Measurements from ENCODE around the gene E2F7. TPM values are rescaled to one million over a fixed set of nuclear protein-coding genes. Genes with fewer than 3 reads are reported as not detected.

The E2F7 gene
- polyA plus RNA-seq, 1 donor from 2014 or later: 0.48 TPM

DNA sequence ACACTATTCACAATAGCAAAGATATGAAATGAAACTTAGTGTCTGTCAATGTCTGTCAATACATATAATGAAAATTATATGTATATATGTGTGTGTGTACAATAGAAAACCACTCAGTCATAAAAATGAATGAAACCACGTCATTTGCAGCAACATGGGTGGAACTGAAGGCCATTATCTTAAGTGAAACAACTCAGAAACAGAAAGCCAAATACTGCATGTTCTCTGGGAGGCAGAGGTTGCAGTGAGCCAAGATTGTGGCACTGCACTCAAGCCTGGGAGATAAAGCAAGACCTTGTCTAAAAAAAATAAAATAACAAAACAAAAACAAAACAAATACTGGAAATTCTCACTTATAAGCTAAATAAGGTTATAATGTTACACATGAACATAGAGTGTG is 16.7 kb upstream of the E2F7 start:
- Histone ChIP-seq H4K20me1 (ENCODE audit: insufficient read depth) (no peaks in the 10 kb centered on the region), H3K36me3 (ENCODE audit: insufficient read depth, low read length) (no peaks in the 10 kb centered on the region), H3F3A (ENCODE audit: insufficient read depth, low read length, poor library complexity, severe bottlenecking) (no peaks in the 10 kb centered on the region), H3K27ac (ENCODE audit: low read length) (no peak overlapping the region), H3K27me3 (ENCODE audit: insufficient read depth, low read depth, low read length) (no peaks in the 10 kb centered on the region), H3K9me2 (ENCODE audit: insufficient read depth, low read length) (no peaks in the 10 kb centered on the region), H2AFZ (ENCODE audit: low read depth, low read length) (no peak overlapping the region), H3K4me3 (ENCODE audit: low read length) (no peak overlapping the region), H3K79me2 (replicated peaks; ENCODE audit: insufficient read depth, low read length) (no peaks in the 10 kb centered on the region), H3K4me2 (ENCODE audit: low read length) (no peak overlapping the region), H3K9ac (ENCODE audit: low read length) (no peak overlapping the region), H3K9me3 (ENCODE audit: low read length) (no peaks in the 10 kb centered on the region)
- TF ChIP-seq REST (IDR thresholded peaks at IDR 0.05; ENCODE audit: borderline replicate concordance): no peak
- no peak for TF ChIP-seq EP300 (conservative IDR thresholded peaks at IDR 0.05; ENCODE audit: poor library complexity, severe bottlenecking)

DNA sequence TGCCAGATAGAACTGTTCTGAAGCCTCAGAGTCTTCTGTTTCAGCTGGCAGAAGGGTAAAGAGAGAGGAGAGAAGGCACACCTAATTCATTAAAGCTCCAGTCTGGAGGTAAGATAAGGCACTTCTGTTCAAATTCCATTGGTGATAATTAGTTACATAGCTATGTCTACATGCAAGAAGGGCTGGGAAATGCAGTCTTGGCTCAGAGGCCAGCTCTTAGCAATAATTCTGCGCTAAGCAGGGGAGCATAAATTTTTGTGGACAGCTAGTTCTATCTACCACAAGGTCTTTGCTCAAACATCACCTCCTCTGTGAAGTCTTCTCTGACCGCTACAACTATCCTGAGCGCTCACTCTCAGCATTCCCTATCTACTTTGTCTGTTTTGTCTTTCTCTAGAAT is 14.3 kb upstream of the E2F7 start:
- Histone ChIP-seq H4K20me1 (ENCODE audit: insufficient read depth) (no peaks in the 10 kb centered on the region), H3F3A (ENCODE audit: insufficient read depth, low read length, poor library complexity, severe bottlenecking) (no peaks in the 10 kb centered on the region), H3K27me3 (ENCODE audit: insufficient read depth, low read depth, low read length) (no peaks in the 10 kb centered on the region), H2AFZ (ENCODE audit: low read depth, low read length) (no peak overlapping the region), H3K4me3 (ENCODE audit: low read length) (no peak overlapping the region), H3K9me2 (ENCODE audit: insufficient read depth, low read length) (no peaks in the 10 kb centered on the region), H3K9ac (ENCODE audit: low read length) (no peak overlapping the region), H3K27ac (ENCODE audit: low read length) (no peak overlapping the region), H3K79me2 (replicated peaks; ENCODE audit: insufficient read depth, low read length) (no peaks in the 10 kb centered on the region), H3K4me2 (ENCODE audit: low read length) (no peak overlapping the region), H3K9me3 (ENCODE audit: low read length) (no peaks in the 10 kb centered on the region), H3K36me3 (ENCODE audit: insufficient read depth, low read length) (no peaks in the 10 kb centered on the region)
- no peak for TF ChIP-seq RAD21 (conservative IDR thresholded peaks at IDR 0.05)
- TF ChIP-seq TAF1 (IDR thresholded peaks at IDR 0.05; ENCODE audit: low read depth): no peak
- TF ChIP-seq EZH2 (IDR thresholded peaks at IDR 0.05; ENCODE audit: borderline replicate concordance, insufficient read depth, low read length, poor library complexity, severe bottlenecking): no peak
- no peak for TF ChIP-seq MXI1 (conservative IDR thresholded peaks at IDR 0.05; ENCODE audit: poor library complexity, severe bottlenecking)
- TF ChIP-seq CTCF (IDR thresholded peaks at IDR 0.05; ENCODE audit: poor library complexity, severe bottlenecking): no peak

DNA sequence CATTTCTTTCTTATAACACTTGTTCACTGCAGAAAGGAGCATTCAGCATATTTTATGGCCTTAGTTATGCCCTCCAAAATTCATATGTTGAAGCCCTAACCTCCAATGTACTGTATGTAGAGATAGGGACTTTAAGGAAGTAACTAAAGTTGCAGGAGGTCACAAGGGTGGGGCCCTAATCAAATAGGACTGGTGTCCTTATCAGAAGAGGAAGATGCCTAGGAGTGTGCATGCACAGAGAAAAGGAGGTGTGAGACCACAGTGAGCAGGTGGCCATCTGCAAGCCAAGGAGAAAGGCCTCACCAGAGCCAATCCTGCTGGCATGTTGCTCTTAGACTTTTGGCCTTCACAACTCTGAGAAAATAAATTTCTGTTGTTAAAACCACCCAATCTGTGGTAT is 12.9 kb upstream of the E2F7 start:
- H3K4me2 ChIP-seq (ENCODE audit: low read length): no peak overlapping the region
- H3K9me3 ChIP-seq (ENCODE audit: low read length): no peaks in the 10 kb centered on the region
- no peaks in the 10 kb centered on the region for H3K27me3 ChIP-seq (ENCODE audit: insufficient read depth, low read depth, low read length)

More for the DNA sequence above, 12.9 kb upstream of the E2F7 start:
- no peak overlapping the region for H3K9ac ChIP-seq (ENCODE audit: low read length)
- H3K9me2 ChIP-seq (ENCODE audit: insufficient read depth, low read length): no peaks in the 10 kb centered on the region
- no peaks in the 10 kb centered on the region for H3K36me3 ChIP-seq (ENCODE audit: insufficient read depth, low read length)
- no peak overlapping the region for H3K27ac ChIP-seq (ENCODE audit: low read length)
- H3K79me2 ChIP-seq (replicated peaks; ENCODE audit: insufficient read depth, low read length): no peaks in the 10 kb centered on the region
- no peak overlapping the region for H3K4me3 ChIP-seq (ENCODE audit: low read length)
- TF ChIP-seq REST (IDR thresholded peaks at IDR 0.05; ENCODE audit: borderline replicate concordance) (no peak), TAF1 (IDR thresholded peaks at IDR 0.05; ENCODE audit: low read depth) (no peak), CTCF (IDR thresholded peaks at IDR 0.05; ENCODE audit: poor library complexity, severe bottlenecking) (no peak), MXI1 (conservative IDR thresholded peaks at IDR 0.05; ENCODE audit: poor library complexity, severe bottlenecking) (no peak), EP300 (conservative IDR thresholded peaks at IDR 0.05; ENCODE audit: poor library complexity, severe bottlenecking) (no peak), POLR2AphosphoS5 (IDR thresholded peaks at IDR 0.05) (no peak), SMC3 (conservative IDR thresholded peaks at IDR 0.05; ENCODE audit: poor library complexity) (no peak), RAD21 (conservative IDR thresholded peaks at IDR 0.05) (no peak), EZH2 (IDR thresholded peaks at IDR 0.05; ENCODE audit: borderline replicate concordance, insufficient read depth, low read length, poor library complexity, severe bottlenecking) (no peak)
- H2AFZ ChIP-seq (ENCODE audit: low read depth, low read length): no peak overlapping the region
- H3F3A ChIP-seq (ENCODE audit: insufficient read depth, low read length, poor library complexity, severe bottlenecking): no peaks in the 10 kb centered on the region
- H4K20me1 ChIP-seq (ENCODE audit: insufficient read depth): no peaks in the 10 kb centered on the region

All from neural cell (in vitro differentiated cells).